Calu3 (cell line): ENCODE results near the gene MYH6. TPM values are rescaled to one million over a fixed set of nuclear protein-coding genes. Genes with fewer than 3 reads are reported as not detected.
A peak's percentile ranks its signal among the peaks of the same experiment; 100 is the strongest.
"Not testable (repeated sequence)": the region's sequence is repeated elsewhere in the genome, so short reads cannot be mapped to it uniquely, and the experiment has no call there.

Source experiments
- Bru-seq: library from RNA; stranded (reverse); fragments of 400-500 nt; gene quantifications from one replicate; lab custom pipeline; 2021; lab: Mats Ljungman, UMichigan
- BruChase-seq, 2 experiments: library from RNA; stranded (reverse); fragments of 400-500 nt; gene quantifications; one replicate each; lab custom pipeline; 2021; lab: Mats Ljungman, UMichigan
- BruUV-seq: library from RNA; stranded (reverse); fragments of 400-500 nt; replicated peaks from 2 replicates; lab custom pipeline; 2021; lab: Mats Ljungman, UMichigan
- CTCF ChIA-PET: fragments of 300-600 bp; sonication (Branson Sonifier 250); formaldehyde crosslinking; loops from one replicate; lab custom pipeline; 2022; ENCODE audit warnings: antibody characterized with exemption; lab: Charles Lee
- DNase-seq: peaks from one replicate; pipeline ENCODE4 v3.0.0; 2022
- H3K27ac Mint-ChIP-seq: one replicate; pipeline ENCODE4 v1.8.0; 2022; ENCODE audit warnings: mixed read lengths; ENCODE audit not compliant: unreplicated experiment
- H3K27me3 Mint-ChIP-seq: one replicate; pipeline ENCODE4 v1.8.0; 2022; ENCODE audit warnings: mixed read lengths; ENCODE audit not compliant: unreplicated experiment
- H3K36me3 Mint-ChIP-seq: one replicate; pipeline ENCODE4 v1.8.0; 2022; ENCODE audit warnings: mild to moderate bottlenecking, moderate library complexity, mixed read lengths; ENCODE audit not compliant: insufficient read depth, unreplicated experiment
- H3K4me1 Mint-ChIP-seq: one replicate; pipeline ENCODE4 v1.8.0; 2022; ENCODE audit warnings: mild to moderate bottlenecking, low read depth, mixed read lengths; ENCODE audit not compliant: unreplicated experiment
- H3K4me3 Mint-ChIP-seq: one replicate; pipeline ENCODE4 v1.8.0; 2022; ENCODE audit warnings: mild to moderate bottlenecking, low read depth, moderate library complexity, mixed read lengths; ENCODE audit not compliant: unreplicated experiment
- H3K9me3 Mint-ChIP-seq: one replicate; pipeline ENCODE4 v1.8.0; 2022; ENCODE audit warnings: low read depth, mixed read lengths; ENCODE audit not compliant: unreplicated experiment
- intact Hi-C: fragments of 100-400 bp; cut with micrococcal nuclease; formaldehyde crosslinking; loops from one replicate; pipeline ENCODE4 v1.10.0; 2022; ENCODE audit not compliant: unreplicated experiment
- long read RNA-seq: library from polyadenylated mRNA; stranded (forward); transcript quantifications from one replicate; pipeline ENCODE4 v2.0.0, GENCODE V29; 2022
- total RNA-seq: library from RNA; stranded (reverse); gene quantifications from 2 replicates; pipeline ENCODE4 v1.2.3, GENCODE V29; 2022
- TF ChIP-seq, protein P1 (sequence below): fragments of 200-600 bp; IDR thresholded peaks from one replicate; pipeline ENCODE4 v1.8.0; 2022; ENCODE audit warnings: antibody characterized with exemption; ENCODE audit not compliant: unreplicated experiment

MYH6 gene
- total RNA-seq: not detected in 2 replicates
- not detected for Bru-seq, nascent RNA
- BruChase-seq, experiment 1, labeled RNA remaining after a 6-hour chase: percentile 6 among the genes with signal in this experiment
- BruChase-seq, experiment 2, labeled RNA remaining after a 2-hour chase: percentile 4 among the genes with signal in this experiment
- long read RNA-seq: 0 reads

DNA sequence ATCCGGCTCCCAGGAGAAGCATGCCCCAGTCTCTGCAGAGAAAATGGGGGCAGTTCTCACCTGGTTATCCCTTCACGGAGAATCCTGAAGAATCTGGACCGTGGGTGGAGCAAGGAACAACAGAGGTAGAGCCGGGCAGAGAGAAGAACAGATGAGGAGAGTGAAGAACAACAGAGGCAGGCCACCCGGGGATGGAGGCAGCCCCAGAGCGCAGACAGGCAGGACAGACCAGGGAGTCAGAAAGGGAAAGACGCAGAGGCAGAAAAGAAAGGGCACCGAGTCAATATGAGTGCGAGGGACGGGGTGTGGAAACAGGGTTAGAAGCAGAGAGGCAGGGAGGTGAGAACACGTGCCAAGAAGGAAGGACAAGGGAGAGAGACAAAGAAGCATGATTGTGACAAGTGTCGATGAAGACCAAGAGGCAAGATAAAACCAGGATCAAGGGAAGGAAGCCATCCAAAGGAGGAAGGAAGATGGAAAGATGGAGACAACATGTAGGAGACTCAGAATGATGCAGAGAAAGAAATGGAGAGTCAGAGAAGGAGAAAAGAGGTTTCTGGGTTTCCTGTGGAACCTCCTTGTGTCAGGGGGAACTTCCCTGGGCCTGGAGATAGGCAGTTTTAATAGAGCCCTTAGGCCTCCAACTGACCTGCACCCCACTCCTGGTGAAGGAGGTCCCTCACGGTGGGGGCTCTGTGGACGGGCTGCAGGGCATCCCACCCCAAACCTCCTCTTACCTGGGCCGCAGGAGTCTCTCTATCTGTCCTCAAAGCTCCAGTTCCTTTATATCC, at the start of gene MYH6:
MYH6 (minus strand) TSS at position 758 of the 791 bp plus-strand sequence. CDS start 1,050 bp downstream, outside the sequence.
- Mint-ChIP-seq H3K4me3 (no peak within 1 kb of the TSS), H3K4me1 (no peaks in the 10 kb centered on the region), H3K36me3 (no peaks in the 10 kb centered on the region), H3K9me3 (no peaks in the 10 kb centered on the region), H3K27ac (no peak within 1 kb of the TSS), H3K27me3 (peaks cover 93% of the 10 kb centered on the region)
- CTCF ChIA-PET: no interaction called here
- intact Hi-C loops: no loop called here
- BruUV-seq: no TSS peak
- DNase-seq: no peak
- TF ChIP-seq, protein P1, sequence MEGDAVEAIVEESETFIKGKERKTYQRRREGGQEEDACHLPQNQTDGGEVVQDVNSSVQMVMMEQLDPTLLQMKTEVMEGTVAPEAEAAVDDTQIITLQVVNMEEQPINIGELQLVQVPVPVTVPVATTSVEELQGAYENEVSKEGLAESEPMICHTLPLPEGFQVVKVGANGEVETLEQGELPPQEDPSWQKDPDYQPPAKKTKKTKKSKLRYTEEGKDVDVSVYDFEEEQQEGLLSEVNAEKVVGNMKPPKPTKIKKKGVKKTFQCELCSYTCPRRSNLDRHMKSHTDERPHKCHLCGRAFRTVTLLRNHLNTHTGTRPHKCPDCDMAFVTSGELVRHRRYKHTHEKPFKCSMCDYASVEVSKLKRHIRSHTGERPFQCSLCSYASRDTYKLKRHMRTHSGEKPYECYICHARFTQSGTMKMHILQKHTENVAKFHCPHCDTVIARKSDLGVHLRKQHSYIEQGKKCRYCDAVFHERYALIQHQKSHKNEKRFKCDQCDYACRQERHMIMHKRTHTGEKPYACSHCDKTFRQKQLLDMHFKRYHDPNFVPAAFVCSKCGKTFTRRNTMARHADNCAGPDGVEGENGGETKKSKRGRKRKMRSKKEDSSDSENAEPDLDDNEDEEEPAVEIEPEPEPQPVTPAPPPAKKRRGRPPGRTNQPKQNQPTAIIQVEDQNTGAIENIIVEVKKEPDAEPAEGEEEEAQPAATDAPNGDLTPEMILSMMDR: no peak

DNA sequence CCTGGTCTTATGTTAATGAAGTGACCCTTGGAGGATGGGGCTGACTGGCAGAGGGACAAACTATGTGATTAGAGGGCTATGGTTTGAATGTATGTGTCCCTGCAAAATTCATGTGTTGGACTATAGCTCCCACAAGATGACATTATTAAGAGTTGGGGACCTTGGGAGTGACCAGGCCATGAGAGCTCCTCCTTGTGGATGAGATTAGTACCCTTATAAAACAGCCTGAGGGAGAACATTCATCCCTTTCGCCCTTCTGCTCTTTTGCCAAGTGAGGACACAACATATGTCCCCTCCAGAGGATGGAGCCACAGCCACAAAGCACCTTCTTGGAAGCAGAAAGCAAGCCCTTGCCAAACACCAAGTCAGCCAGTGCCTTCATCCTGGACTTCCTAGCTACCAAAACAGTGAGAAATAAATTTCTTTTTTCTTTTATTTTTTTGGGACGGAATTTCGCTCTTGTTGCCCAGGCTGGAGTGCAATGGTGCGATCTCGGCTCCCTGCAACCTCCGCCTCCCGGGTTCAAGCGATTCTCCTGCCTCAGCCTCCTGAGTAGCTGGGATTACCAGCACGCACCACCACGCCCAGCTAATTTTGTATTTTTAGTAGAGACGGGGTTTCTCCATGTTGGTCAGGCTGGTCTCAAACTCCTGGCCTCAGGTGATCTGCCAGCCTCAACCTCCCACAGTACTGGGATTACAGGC, 49.0 kb upstream of the MYH6 start:
- H3K9me3 Mint-ChIP-seq, H3K27me3 Mint-ChIP-seq, H3K36me3 Mint-ChIP-seq, H3K4me1 Mint-ChIP-seq, H3K4me3 Mint-ChIP-seq, H3K27ac Mint-ChIP-seq, DNase-seq, BruUV-seq: not testable (repeated sequence)
- intact Hi-C loops: loop anchor here (5.0 kb wide), 1 partner anchor 130 kb away; no protein-coding TSS in a partner anchor
- CTCF ChIA-PET: interaction anchor here (0.5 kb wide), 1 partner anchor 141 kb away, joined by 4 read pairs; no protein-coding TSS in a partner anchor

DNA sequence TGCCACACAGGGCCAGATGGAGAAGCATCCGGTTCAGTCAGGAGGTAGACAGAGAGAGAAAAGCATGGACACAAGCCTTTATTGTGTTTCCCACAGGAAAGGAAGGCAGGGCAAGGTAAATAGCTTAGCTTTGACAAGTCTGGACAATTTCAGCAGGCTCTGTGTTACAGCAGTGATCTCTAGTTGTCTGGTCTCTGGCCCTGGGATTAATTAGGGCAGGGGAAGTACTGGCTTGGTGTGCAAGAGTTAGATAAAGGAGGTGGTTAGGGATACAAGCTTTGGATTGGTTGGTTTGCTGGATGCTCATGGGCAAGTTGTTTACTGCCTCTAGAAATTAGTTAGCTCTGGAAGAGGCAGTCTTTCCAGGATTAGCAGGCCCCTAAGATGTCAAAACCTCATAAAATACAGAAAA, 46.4 kb upstream of the MYH6 start:
- H3K9me3 Mint-ChIP-seq: no peaks in the 10 kb centered on the region
- intact Hi-C loops: no loop called here

DNA sequence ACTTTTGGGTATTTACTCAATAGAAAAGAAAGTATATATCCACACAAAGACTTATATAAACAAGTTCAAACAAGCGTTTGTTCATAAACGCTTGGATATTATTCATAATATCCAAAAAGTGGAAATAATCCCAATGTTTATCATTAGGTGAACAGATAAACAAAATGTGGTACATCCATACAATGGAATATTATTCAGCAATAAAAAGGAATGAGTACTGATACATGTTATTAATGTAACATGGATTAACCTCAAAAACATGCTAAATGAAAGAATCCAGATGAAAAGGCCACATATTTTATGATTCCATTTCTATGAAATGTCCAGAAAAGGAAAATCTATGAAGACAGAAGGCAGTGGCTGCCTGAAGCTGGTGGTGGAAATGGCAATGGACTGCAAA, 44.2 kb upstream of the MYH6 start:
- no peak for DNase-seq
- BruUV-seq: no TSS peak
- H3K9me3 Mint-ChIP-seq: peaks cover 5% of the 10 kb centered on the region
- H3K36me3 Mint-ChIP-seq: no peaks in the 10 kb centered on the region
- CTCF ChIA-PET: no interaction called here
- intact Hi-C loops: no loop called here
- H3K4me3 Mint-ChIP-seq: no peak overlapping the region
- TF ChIP-seq, protein P1: no peak
- H3K27ac Mint-ChIP-seq: no peak overlapping the region
- H3K4me1 Mint-ChIP-seq: peaks cover 14% of the 10 kb centered on the region
- H3K27me3 Mint-ChIP-seq: no peaks in the 10 kb centered on the region

More for the DNA sequence above, 46.4 kb upstream of the MYH6 start:
- no peak overlapping the region for H3K4me3 Mint-ChIP-seq
- H3K27ac Mint-ChIP-seq: no peak overlapping the region
- BruUV-seq: no TSS peak
- H3K27me3 Mint-ChIP-seq: no peaks in the 10 kb centered on the region
- no peaks in the 10 kb centered on the region for H3K36me3 Mint-ChIP-seq
- no peak for DNase-seq
- peaks cover 8% of the 10 kb centered on the region for H3K4me1 Mint-ChIP-seq
- CTCF ChIA-PET: no interaction called here
- TF ChIP-seq, protein P1: no peak
